OCI-LY3 (cell line): ENCODE data around the gene TMEM253.

Source experiments
- EZH2phosphoT487 ChIP-seq: fragments of 200-600 bp; shearing (Covaris generic); IDR thresholded peaks from 2 replicates; pipeline ENCODE4 v1.6.1; 2018; ENCODE audit warnings: antibody characterized with exemption, mixed run types, low read depth
- TF ChIP-seq, protein P1 (sequence below): fragments of 200-600, 300-600 bp; sonication (generic); IDR thresholded peaks from 2 replicates; pipeline ENCODE4 v1.5.1; 2014; ENCODE audit warnings: antibody characterized with exemption, low read length, low read depth

DNA sequence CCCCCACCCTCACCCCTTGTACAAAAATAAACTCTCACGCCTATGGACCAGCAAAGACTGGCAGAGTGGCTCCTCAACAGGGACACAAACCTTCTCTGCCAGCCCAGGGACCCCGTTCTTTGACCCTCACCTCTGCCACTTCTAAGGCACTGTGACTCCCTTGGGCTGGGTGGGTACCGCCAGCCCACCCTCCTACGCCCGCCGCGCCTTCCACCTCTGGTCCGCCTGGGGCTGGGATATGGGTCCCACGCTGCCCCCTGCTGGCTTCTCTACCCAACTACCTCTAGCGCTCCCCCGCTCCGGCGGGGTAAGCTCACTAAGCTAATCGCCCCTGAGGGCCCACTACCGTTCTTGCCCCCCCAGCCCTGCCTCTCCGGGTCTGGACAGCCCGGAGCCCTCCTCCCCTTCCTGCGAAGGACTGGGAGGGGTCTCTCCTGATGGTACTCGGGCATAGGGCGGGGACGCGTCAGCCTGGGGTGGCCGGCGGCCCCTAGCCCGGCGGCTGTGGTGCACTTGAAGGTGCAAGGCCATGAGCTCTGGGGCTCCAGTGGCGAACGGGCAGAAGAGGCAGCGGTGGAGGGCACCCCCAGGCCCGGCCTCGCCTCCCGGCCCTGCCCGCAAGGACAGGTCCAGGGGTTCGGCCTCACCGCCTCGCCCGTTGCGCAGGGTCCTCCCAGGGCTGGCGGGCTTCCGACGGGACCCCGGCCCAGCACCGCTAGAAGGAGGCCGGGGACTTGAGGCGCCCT is 10.5 kb upstream of the TMEM253 start:
- TF ChIP-seq, protein P1, sequence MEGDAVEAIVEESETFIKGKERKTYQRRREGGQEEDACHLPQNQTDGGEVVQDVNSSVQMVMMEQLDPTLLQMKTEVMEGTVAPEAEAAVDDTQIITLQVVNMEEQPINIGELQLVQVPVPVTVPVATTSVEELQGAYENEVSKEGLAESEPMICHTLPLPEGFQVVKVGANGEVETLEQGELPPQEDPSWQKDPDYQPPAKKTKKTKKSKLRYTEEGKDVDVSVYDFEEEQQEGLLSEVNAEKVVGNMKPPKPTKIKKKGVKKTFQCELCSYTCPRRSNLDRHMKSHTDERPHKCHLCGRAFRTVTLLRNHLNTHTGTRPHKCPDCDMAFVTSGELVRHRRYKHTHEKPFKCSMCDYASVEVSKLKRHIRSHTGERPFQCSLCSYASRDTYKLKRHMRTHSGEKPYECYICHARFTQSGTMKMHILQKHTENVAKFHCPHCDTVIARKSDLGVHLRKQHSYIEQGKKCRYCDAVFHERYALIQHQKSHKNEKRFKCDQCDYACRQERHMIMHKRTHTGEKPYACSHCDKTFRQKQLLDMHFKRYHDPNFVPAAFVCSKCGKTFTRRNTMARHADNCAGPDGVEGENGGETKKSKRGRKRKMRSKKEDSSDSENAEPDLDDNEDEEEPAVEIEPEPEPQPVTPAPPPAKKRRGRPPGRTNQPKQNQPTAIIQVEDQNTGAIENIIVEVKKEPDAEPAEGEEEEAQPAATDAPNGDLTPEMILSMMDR: peak; percentile 65
- TF ChIP-seq EZH2phosphoT487: no peak
